Measurements from ENCODE around the gene MOV10.

Gene MOV10

DNA sequence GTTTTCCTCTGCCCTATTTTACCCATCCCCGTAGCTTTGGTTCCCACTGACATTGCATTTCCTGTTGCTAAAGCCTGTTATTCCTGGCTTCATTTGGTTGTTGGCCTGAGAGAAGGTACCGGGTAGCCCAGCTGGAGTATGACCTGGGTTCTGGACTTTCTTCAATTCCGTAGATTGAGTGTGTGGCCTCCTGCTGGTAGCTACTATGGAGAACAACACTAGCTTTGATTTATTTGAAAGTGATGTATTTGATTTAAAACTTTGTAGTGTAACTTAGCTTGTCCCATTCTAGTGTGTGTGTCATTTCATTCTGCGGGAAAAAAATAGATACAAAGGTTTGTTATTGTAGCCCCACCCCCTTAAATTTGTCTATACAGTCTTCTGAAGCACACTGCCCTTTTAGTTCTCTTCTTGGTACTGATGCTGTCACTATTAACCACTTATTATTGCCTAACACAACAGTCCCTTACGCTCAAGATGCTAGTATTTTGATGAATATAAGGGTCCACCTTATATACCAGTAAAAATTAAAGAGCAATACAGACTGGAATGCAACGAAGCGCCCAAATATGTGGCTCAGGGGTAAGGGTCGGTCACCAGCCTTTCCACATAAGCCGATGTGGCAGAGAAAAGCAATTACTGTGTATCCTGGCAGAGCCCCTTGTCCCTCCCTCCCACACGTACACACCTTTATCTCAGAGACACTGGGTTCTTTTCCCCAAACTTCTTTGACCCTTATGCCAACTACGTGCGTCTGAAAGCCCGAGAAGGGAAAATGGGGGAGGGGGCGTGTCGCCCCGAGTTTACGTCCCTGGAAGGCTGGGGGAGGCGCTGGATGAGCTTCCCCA, 643 bp upstream of the MOV10 start:
- FAIRE-seq (no peak), DNase-seq (ENCODE audit: extremely low spot score, insufficient read length, low read depth) (no peak)

DNA sequence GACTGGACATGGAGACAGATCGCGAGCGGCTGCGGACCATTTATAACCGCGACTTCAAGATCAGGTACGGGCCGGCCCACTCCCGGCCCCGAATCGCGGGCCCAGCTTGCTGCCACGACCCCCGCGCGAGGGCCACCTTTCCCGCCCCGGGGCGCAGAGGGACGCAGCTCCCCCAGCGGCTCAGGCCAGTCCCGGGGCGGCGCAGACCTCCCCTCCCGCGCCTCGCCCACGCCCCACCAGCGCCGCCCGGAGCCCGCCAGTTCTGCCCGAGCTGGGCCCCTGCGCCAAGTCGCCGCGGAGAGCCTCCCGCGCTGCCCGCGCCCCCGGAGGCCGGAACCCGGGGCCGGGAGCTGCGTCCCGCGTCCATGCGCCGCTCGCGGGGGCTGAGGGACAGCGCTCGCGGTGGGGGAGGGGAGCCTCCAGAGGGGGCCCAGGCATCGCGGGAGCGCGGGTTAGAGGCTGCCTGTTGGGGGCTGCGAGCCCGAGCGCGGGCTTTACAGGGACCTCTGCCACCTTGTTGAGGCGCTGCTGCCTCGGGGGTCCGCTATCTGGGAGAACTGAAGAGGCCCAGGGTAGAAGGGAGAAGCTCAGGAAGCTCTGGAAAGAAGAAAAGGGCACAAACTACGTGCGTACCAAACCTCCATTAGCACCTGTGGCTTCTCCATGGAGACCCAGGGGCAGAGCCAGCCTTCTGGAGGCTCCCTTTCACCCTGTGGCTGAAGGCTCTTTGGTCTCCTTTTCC, 698 bp downstream of the MOV10 start:
- FAIRE-seq (no peak), DNase-seq (ENCODE audit: extremely low spot score, insufficient read length, low read depth) (peak; percentile 26)

- FAIRE-seq: no peak
- no peak for DNase-seq (ENCODE audit: extremely low spot score, insufficient read length, low read depth)
Measured at GRCh38 chr1:112675728-112676381, 1.4 kb downstream of the MOV10 start.

DNA sequence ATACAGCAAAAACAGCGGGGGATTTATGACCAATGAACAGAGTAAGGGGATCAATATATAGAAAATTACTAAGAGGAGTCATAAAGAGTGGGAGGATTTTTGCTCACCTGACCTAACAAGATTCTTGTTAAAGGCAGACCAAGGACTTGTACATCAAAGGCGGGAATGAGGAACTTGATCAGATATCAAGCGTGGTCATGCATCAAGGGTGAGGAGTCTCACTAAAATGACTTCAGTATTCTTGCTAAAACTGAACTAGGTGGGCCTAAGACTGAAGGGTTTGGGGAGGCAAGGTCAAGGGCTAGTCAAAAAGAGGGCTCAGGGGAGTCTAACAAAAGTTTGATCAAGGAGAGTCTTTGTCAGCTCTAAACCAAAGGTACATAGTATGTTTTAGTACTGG, 2.1 kb downstream of the MOV10 start:
- FAIRE-seq: no peak

GRCh38 chr1:112677501-112677900, 3.0 kb downstream of the MOV10 start:
- FAIRE-seq: no peak
- DNase-seq (ENCODE audit: extremely low spot score, insufficient read length, low read depth): no peak

More for the DNA sequence above, 2.1 kb downstream of the MOV10 start:
- DNase-seq (ENCODE audit: extremely low spot score, insufficient read length, low read depth): no peak

DNA sequence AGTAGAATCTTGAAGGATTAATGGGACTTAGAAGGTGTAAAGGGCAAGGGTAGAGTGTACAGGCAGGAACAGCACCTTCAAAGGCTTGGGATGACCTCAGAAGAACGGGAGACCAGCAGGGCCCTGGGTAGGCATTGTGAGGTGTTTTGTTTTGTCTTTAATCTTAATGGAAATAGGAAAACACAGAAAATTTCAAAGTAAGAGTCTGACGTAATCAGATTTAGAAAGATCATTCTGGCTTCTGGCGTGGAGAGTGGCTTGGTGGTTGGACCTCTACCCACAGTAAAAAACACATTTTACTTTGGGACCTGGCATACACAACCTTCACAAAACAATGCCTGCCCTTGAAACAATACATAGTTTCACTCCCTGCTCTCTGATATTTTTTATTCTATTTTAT, 4.1 kb downstream of the MOV10 start:
- DNase-seq (ENCODE audit: extremely low spot score, insufficient read length, low read depth) (no peak), FAIRE-seq (no peak)

GRCh38 chr1:112685913-112686312, 11.5 kb downstream of the MOV10 start:
- DNase-seq (ENCODE audit: extremely low spot score, insufficient read length, low read depth): no peak
- no peak for FAIRE-seq

- FAIRE-seq: no peak
- no peak for DNase-seq (ENCODE audit: extremely low spot score, insufficient read length, low read depth)
Measured at GRCh38 chr1:112686417-112686816, 12.0 kb downstream of the MOV10 start.

- FAIRE-seq (no peak), DNase-seq (ENCODE audit: extremely low spot score, insufficient read length, low read depth) (no peak)
Measured at GRCh38 chr1:112686835-112687234, 12.4 kb downstream of the MOV10 start.

DNA sequence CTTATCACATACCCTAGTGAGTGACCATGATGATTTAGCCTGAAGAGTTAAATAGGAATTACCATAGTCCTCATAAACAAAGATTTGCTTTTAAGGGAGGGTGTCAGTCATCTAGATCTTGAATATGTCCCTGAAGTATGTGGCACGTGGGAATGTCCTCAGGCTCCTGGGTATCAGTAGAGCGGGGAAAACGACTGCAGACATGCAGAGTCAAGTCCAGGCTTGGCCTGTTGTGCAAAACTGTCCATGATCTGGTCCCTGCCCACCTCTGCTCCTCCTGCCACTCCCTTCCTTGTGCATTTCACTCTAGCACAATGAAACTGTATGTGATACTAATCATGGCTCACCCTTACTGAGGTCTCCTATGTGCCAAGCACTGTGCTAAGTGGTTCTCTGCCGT, 12.9 kb downstream of the MOV10 start:
- no peak for FAIRE-seq
- no peak for DNase-seq (ENCODE audit: extremely low spot score, insufficient read length, low read depth)

DNA sequence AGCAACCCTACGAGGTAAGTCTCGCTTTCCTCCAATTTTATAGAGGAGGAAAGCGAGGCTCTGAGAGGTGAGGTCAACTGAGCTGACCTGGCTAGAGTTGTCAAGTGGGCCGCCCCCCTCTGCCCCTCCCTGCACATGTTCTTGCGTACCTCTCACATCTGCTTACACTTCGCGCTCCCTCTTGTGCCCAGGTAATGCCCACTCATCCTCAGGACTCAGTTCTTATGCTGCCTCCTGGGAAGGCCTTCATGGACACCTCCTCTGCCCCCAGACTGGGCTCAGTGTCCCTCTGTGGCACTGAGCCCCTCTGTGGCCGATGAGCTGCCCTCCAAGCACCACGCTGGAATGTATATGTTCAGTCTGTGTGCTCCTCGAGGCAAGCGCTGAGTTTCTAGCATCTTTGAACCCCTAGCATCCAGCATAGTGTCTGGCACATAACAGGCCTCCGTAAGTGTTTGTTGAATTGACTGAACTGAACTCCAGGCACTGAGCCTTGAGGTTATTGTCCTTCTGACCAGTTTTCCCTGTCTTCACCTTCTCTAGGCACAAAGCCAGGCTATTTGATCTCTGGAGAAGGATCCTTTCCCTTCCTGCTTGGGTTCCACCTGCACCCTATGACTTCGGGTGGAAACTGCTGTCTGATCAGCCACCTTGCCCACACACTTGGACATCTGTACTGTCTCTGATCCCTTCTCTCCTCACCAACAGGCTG, 13.5 kb downstream of the MOV10 start:
- DNase-seq (ENCODE audit: extremely low spot score, insufficient read length, low read depth) (no peak), FAIRE-seq (no peak)

- DNase-seq (ENCODE audit: extremely low spot score, insufficient read length, low read depth) (no peak), FAIRE-seq (no peak)
Measured at GRCh38 chr1:112688781-112689193, 14.3 kb downstream of the MOV10 start.

DNA sequence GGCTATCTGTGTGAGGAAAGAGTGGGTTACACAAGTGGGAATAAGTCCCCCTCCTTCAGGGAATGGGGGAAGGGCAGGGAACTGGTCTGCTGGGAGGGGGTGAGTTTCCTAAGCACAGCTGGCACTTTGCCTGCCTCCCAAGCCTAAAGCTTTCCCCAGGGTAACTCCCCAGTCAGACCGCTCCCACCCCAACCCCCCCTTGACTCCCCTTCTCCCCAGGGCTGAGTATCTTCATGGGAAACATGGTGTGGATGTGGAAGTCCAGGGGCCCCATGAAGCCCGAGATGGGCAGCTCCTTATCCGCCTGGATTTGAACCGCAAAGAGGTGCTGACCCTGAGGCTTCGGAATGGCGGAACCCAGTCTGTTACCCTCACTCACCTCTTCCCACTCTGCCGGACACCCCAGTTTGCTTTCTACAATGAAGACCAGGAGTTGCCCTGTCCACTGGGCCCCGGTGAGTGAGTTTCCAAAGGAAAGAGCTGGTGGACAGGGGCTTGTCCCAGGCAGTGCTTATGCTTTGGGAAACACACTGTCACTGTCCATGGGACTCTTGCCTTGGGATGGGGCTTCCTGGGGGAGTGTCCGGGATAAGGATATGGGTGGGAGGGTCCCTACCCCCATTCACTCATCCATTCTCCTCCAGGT, 14.9 kb downstream of the MOV10 start:
- DNase-seq (ENCODE audit: extremely low spot score, insufficient read length, low read depth) (no peak), FAIRE-seq (no peak)

GRCh38 chr1:112689842-112690237, 15.4 kb downstream of the MOV10 start:
- DNase-seq (ENCODE audit: extremely low spot score, insufficient read length, low read depth) (no peak), FAIRE-seq (no peak)

DNA sequence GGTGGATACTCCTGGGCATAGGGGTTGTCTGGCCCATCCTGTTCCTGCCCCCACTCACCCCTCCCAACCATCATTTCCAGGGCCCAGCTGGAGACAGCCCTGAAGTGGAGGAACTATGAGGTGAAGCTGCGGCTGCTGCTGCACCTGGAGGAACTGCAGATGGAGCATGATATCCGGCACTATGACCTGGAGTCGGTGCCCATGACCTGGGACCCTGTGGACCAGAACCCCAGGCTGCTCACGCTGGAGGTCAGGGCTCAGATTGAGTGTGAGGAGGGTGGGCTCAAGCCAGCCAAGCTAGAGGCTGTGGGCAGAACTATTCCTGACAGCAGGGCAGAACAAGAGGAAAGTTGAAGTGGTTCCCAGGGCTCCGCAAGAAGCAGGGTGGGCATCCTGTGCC, 18.2 kb downstream of the MOV10 start:
- FAIRE-seq (no peak), DNase-seq (ENCODE audit: extremely low spot score, insufficient read length, low read depth) (no peak)

DNA sequence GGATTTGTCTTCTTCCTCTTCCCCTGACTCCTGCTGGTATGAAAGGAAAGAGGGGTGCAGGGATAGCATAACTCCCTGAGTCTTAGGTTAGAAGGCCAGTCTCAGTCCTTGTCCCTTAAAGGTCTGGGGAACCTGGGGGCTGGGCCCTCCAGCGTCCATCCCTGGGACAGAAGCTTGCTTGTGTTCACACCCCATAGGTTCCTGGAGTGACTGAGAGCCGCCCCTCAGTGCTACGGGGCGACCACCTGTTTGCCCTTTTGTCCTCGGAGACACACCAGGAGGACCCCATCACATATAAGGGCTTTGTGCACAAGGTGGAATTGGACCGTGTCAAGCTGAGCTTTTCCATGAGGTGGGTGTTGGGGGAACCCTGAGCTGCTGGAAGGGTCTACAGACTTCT, 19.4 kb downstream of the MOV10 start:
- no peak for FAIRE-seq

DNA sequence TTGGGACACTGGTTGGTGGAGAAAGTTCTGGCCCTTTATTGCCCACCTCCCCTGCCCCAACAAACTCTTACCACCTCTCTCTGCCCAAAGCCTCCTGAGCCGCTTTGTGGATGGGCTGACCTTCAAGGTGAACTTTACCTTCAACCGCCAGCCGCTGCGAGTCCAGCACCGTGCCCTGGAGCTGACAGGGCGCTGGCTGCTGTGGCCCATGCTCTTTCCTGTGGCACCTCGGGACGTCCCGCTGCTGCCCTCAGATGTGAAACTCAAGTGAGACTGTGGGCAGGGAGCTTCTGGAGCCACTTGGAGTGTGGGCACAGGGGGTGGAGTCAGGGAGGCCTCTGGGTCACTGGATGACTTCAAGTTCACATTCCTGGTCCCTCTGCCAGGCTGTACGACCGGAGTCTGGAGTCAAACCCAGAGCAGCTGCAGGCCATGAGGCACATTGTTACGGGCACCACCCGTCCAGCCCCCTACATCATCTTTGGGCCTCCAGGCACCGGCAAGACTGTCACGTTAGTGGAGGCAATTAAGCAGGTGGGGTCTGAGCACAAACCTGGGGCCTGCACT, 20.0 kb downstream of the MOV10 start:
- FAIRE-seq (no peak), DNase-seq (ENCODE audit: extremely low spot score, insufficient read length, low read depth) (no peak)

More for the DNA sequence above, 19.4 kb downstream of the MOV10 start:
- DNase-seq (ENCODE audit: extremely low spot score, insufficient read length, low read depth): no peak

DNA sequence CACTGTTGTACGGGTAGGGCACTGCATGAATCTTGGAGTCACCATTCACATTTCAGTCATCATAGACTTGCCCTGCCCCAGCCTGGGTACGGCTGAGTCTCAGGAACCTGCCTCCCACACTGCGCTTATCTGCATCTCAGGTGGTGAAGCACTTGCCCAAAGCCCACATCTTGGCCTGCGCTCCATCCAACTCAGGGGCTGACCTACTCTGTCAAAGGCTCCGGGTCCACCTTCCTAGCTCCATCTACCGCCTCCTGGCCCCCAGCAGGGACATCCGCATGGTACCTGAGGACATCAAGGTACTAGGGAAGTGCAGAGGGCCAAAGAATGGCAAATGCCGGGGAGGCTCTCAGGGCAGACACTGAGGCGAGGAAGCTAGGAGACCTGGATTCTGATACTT, 20.8 kb downstream of the MOV10 start:
- DNase-seq (ENCODE audit: extremely low spot score, insufficient read length, low read depth): no peak
- no peak for FAIRE-seq

DNA sequence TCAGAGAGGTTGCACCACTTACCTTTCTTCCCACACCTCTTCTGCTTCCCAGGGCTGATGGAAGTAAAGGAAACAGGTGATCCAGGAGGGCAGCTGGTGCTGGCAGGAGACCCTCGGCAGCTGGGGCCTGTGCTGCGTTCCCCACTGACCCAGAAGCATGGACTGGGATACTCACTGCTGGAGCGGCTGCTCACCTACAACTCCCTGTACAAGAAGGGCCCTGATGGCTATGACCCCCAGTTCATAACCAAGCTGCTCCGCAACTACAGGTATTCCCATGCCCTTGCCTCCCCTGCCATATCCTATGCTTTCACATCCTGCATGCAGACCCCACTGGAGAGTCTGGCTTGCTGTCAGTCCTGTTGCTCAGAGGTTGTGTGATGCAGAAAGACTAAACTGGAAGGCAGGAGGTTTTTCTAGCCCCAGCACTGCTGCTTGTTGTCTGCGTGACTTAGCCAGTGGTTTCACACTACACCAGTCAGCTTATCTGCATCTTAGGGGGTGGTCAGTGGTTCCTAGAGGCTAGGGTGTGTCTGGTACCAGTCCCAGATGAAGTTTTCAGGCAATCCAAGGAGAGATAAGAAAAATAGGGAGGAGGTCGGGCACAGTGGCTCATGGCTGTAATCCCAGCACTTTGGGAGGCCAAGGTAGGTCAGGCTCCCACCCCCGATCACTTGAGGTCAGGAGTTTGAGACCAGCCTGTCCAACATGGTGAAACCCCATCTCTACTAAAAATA, 22.3 kb downstream of the MOV10 start:
- DNase-seq (ENCODE audit: extremely low spot score, insufficient read length, low read depth) (no peak), FAIRE-seq (no peak)
